ENCODE measurements around the gene PPP6C.

GRCh38 chr9:125227761-125228160 lies 38.2 kb upstream of the PPP6C start:
- TF ChIP-seq EZH2 (conservative IDR thresholded peaks at IDR 0.05; ENCODE audit: low read depth, low read length) (no peak), ATF7 (IDR thresholded peaks at IDR 0.05) (no peak), ATF7 (CRISPR knock-in tag; IDR thresholded peaks at IDR 0.05) (no peak)
